OCI-LY3 (cell line): Measurements from ENCODE around the gene KDM7A.

Experiments used
- H2AFZ ChIP-seq: fragments of 200-600, 300-600 bp; shearing (Covaris generic); 2 replicates; pipeline ENCODE4 v1.6.0; 2014; ENCODE audit warnings: antibody characterized with exemption, low read depth, low read length
- H3K27ac ChIP-seq: fragments of 200-600, 300-600 bp; sonication (generic); 2 replicates; pipeline ENCODE4 v1.5.1; 2014; ENCODE audit warnings: mild to moderate bottlenecking, low read length, moderate library complexity, mixed read lengths
- H3K27me3 ChIP-seq: fragments of 200-600, 300-600 bp; sonication (generic); 2 replicates; pipeline ENCODE4 v1.6.1; 2014; ENCODE audit warnings: low read depth, low read length, mixed read lengths
- H3K36me3 ChIP-seq: fragments of 200-600, 300-600 bp; sonication (generic); replicated peaks from 2 replicates; pipeline ENCODE3; 2014; ENCODE audit warnings: low read depth, low read length, mixed read lengths
- H3K4me1 ChIP-seq: fragments of 300-600, 200-600 bp; sonication (generic); 2 replicates; pipeline ENCODE4 v1.6.1; 2014; ENCODE audit warnings: low read length, mixed read lengths
- H3K4me2 ChIP-seq: fragments of 200-600, 300-600 bp; sonication (generic); 2 replicates; pipeline ENCODE4 v1.6.1; 2014; ENCODE audit warnings: low read length, mixed read lengths
- H3K4me3 ChIP-seq: fragments of 300-600, 200-600 bp; sonication (generic); 2 replicates; pipeline ENCODE4 v1.5.1; 2014; ENCODE audit warnings: antibody characterized with exemption, mild to moderate bottlenecking, low read length, moderate library complexity
- H3K79me2 ChIP-seq: fragments of 300-600, 200-600 bp; shearing (Covaris generic); 2 replicates; pipeline ENCODE4 v1.6.1; 2014; ENCODE audit warnings: mild to moderate bottlenecking, low read length, mixed read lengths
- H3K9ac ChIP-seq: fragments of 300-600, 200-600 bp; shearing (Covaris generic); 2 replicates; pipeline ENCODE4 v1.6.0; 2014; ENCODE audit warnings: mild to moderate bottlenecking, low read length, moderate library complexity
- H3K9me3 ChIP-seq: fragments of 200-600, 300-600 bp; shearing (Covaris generic); 2 replicates; pipeline ENCODE4 v1.6.1; 2014; ENCODE audit warnings: low read length, mixed read lengths; ENCODE audit not compliant: insufficient read depth
- H4K20me1 ChIP-seq: fragments of 200-600, 300-600 bp; sonication (generic); 2 replicates; pipeline ENCODE4 v1.6.1; 2016; ENCODE audit warnings: low read length, mixed read lengths; ENCODE audit not compliant: insufficient read depth
- EZH2phosphoT487 ChIP-seq: fragments of 200-600 bp; shearing (Covaris generic); IDR thresholded peaks from 2 replicates; pipeline ENCODE4 v1.6.1; 2018; ENCODE audit warnings: antibody characterized with exemption, mixed run types, low read depth
- TF ChIP-seq, protein P1 (sequence below): fragments of 200-600, 300-600 bp; sonication (generic); IDR thresholded peaks from 2 replicates; pipeline ENCODE4 v1.5.1; 2014; ENCODE audit warnings: antibody characterized with exemption, low read length, low read depth

Gene KDM7A

GRCh38 chr7:140182917-140183316 lies 6.1 kb upstream of the KDM7A start:
- H3K9ac ChIP-seq: no peak overlapping the region
- H3K9me3 ChIP-seq: peaks cover 3% of the 10 kb centered on the region; the same call in 1 of the 2 replicates
- H3K4me3 ChIP-seq: no peak overlapping the region
- H3K4me2 ChIP-seq: no peak overlapping the region
- peaks cover 83% of the 10 kb centered on the region for H3K27me3 ChIP-seq
- H3K36me3 ChIP-seq: no peaks in the 10 kb centered on the region
- H3K79me2 ChIP-seq: no peaks in the 10 kb centered on the region
- no peak overlapping the region for H3K27ac ChIP-seq
- H3K4me1 ChIP-seq: no peaks in the 10 kb centered on the region
- peaks cover 4% of the 10 kb centered on the region; the same call in 1 of the 2 replicates for H4K20me1 ChIP-seq
- TF ChIP-seq, protein P1, sequence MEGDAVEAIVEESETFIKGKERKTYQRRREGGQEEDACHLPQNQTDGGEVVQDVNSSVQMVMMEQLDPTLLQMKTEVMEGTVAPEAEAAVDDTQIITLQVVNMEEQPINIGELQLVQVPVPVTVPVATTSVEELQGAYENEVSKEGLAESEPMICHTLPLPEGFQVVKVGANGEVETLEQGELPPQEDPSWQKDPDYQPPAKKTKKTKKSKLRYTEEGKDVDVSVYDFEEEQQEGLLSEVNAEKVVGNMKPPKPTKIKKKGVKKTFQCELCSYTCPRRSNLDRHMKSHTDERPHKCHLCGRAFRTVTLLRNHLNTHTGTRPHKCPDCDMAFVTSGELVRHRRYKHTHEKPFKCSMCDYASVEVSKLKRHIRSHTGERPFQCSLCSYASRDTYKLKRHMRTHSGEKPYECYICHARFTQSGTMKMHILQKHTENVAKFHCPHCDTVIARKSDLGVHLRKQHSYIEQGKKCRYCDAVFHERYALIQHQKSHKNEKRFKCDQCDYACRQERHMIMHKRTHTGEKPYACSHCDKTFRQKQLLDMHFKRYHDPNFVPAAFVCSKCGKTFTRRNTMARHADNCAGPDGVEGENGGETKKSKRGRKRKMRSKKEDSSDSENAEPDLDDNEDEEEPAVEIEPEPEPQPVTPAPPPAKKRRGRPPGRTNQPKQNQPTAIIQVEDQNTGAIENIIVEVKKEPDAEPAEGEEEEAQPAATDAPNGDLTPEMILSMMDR: no peak
- no peak for TF ChIP-seq EZH2phosphoT487
- H2AFZ ChIP-seq: no peak overlapping the region

GRCh38 chr7:140179339-140179738 lies 2.6 kb upstream of the KDM7A start:
- TF ChIP-seq, protein P1: no peak
- no peak for TF ChIP-seq EZH2phosphoT487
- Histone ChIP-seq H3K27ac (no peak overlapping the region), H3K4me2 (no peak overlapping the region), H3K27me3 (peaks cover 59% of the 10 kb centered on the region), H3K4me3 (no peak overlapping the region), H3K4me1 (no peaks in the 10 kb centered on the region), H3K36me3 (no peaks in the 10 kb centered on the region), H2AFZ (no peak overlapping the region), H3K9me3 (peaks cover 3% of the 10 kb centered on the region; the same call in 1 of the 2 replicates), H4K20me1 (peaks cover 4% of the 10 kb centered on the region; the same call in 1 of the 2 replicates), H3K9ac (no peak overlapping the region), H3K79me2 (no peaks in the 10 kb centered on the region)

DNA sequence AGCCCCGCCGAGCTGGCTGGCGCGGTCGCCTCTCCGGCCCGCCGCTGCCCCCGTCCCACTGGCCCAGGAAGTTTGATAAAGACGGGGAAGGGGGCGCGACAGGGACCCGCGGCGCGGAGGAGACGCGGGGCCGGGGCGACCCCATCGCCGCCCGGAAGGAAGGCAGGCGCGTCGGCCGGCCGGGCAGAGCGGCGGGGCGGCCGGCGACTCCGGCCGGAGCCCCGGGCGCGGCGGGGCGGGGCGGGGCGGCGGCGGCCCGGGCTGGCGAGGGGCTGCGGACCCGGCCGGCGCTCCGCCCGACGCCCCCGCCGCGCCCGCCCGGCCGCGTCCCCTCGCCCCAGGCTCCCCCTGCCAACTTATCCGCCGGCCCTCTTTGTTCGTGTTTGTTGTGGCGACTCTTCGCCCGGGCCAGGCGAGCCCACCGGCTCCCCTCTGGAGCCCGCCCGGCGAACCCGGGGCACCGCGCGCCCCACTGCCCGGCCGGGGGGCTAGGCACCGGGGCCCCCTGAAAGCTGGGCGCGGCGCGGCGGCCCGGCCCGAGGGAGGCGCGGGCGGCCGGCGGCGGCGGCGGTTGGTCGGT lies 571 bp downstream of the KDM7A start:
- peak overlapping the region; percentile 84 for H3K4me3 ChIP-seq
- peak overlapping the region; percentile 82 for H2AFZ ChIP-seq
- H4K20me1 ChIP-seq: no peaks in the 10 kb centered on the region
- H3K36me3 ChIP-seq: no peaks in the 10 kb centered on the region
- peak overlapping the region; percentile 94 for H3K4me2 ChIP-seq
- H3K9me3 ChIP-seq: peaks cover 3% of the 10 kb centered on the region; the same call in 1 of the 2 replicates
- H3K9ac ChIP-seq: peak overlapping the region; percentile 53
- H3K79me2 ChIP-seq: no peaks in the 10 kb centered on the region
- H3K27me3 ChIP-seq: peaks cover 46% of the 10 kb centered on the region
- no peak for TF ChIP-seq EZH2phosphoT487
- TF ChIP-seq, protein P1: no peak
- H3K4me1 ChIP-seq: no peaks in the 10 kb centered on the region
- H3K27ac ChIP-seq: no peak overlapping the region

DNA sequence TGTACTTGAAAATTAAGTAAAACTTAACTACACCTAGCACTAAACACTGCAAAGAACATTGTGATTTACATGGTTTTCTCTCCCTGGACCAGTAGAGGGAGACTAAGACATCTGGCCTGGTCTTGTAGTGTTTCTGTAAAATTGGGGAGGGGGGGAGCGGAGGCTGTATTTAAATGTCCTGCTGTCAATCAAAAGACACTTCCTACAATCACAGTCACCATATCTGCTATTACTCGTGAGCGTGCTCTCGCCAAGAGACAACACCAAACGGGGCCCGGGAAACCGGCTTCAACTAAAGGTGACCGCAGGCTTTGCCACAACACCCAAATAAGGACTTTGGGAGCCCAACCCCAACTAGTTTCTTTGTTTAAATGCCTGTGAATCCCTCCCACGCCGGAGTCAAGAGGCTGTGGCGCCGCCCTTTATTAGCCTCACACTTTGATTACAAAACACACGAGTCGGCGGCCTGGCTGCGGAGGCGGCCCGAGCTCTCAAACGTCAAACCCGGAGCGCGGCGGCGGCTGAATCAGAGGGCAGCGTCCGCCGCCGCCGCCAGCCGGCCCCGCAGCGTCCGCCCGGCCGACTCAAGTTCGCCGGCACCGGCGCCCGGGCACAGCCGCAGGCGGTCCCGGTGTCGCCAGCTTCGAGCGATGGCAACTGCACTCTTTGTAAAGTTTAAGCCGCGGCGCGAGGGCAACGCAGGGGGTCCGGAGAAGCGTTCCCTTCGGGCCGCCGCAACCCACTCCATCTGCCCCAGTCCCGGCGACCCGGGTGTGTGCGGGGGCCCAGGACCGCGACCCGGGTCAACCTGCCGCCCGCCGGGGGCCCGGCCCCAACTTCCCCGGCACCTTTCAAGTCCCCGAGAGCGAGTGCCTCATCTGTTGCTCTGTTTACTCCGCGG lies 1.3 kb downstream of the KDM7A start:
- Histone ChIP-seq H3K79me2 (no peaks in the 10 kb centered on the region), H3K27ac (no peak overlapping the region)
- TF ChIP-seq EZH2phosphoT487: no peak
- TF ChIP-seq, protein P1: peak; percentile 89

More for the DNA sequence above, 1.3 kb downstream of the KDM7A start:
- H2AFZ ChIP-seq: peak overlapping the region; percentile 82
- H3K4me3 ChIP-seq: peak overlapping the region; percentile 84
- H3K27me3 ChIP-seq: peaks cover 43% of the 10 kb centered on the region
- peaks cover 3% of the 10 kb centered on the region; the same call in 1 of the 2 replicates for H3K9me3 ChIP-seq
- peak overlapping the region; percentile 53 for H3K9ac ChIP-seq
- H3K36me3 ChIP-seq: no peaks in the 10 kb centered on the region
- H3K4me2 ChIP-seq: peak overlapping the region; percentile 94
- H4K20me1 ChIP-seq: no peaks in the 10 kb centered on the region
- no peaks in the 10 kb centered on the region for H3K4me1 ChIP-seq
